GM23338 (cell line): ENCODE data around the gene APOH. TPM values are rescaled to one million over a fixed set of nuclear protein-coding genes. Genes with fewer than 3 reads are reported as not detected.

Source experiments
- ATAC-seq: fragments of 200-7000 bp; cut with Tn5 transposase; 3 replicates; pipeline ENCODE4 v1.9.1; 2020
- DNase-seq: peaks from one replicate; pipeline ENCODE4 v3.0.0-alpha.2; 2015; ENCODE audit warnings: low spot score
- H2AFZ ChIP-seq: fragments of 200-600 bp; sonication (generic); 2 replicates; pipeline ENCODE4 v1.8.0; 2016; ENCODE audit warnings: antibody characterized with exemption, mild to moderate bottlenecking, moderate library complexity
- H3F3A ChIP-seq: fragments of 200-600 bp; sonication (generic); replicated peaks from 2 replicates; pipeline ENCODE4 v1.8.0; 2017; ENCODE audit warnings: antibody characterized with exemption, mixed run types, low read depth
- H3K27ac ChIP-seq: fragments of 200-600 bp; sonication (generic); 2 replicates; pipeline ENCODE4 v1.6.1; 2016; ENCODE audit warnings: low read depth
- H3K27me3 ChIP-seq: fragments of 200-600 bp; sonication (generic); 2 replicates; pipeline ENCODE4 v1.8.0; 2016; ENCODE audit warnings: mild to moderate bottlenecking, mixed run types, moderate library complexity; ENCODE audit not compliant: insufficient read depth
- H3K36me3 ChIP-seq: fragments of 200-600 bp; sonication (generic); 2 replicates; pipeline ENCODE4 v1.8.0; 2016; ENCODE audit warnings: mild to moderate bottlenecking; ENCODE audit not compliant: insufficient read depth
- H3K4me1 ChIP-seq: fragments of 200-600 bp; sonication (generic); 2 replicates; pipeline ENCODE4 v1.8.0; 2016; ENCODE audit warnings: mild to moderate bottlenecking, moderate library complexity; ENCODE audit not compliant: insufficient read depth
- H3K4me2 ChIP-seq: fragments of 200-600 bp; sonication (generic); 2 replicates; pipeline ENCODE4 v1.7.1; 2017; ENCODE audit warnings: mixed run types
- H3K4me3 ChIP-seq: fragments of 200-600 bp; sonication (generic); 2 replicates; pipeline ENCODE4 v1.6.1; 2016; ENCODE audit warnings: mixed run types
- H3K79me2 ChIP-seq: fragments of 200-600 bp; sonication (generic); replicated peaks from 2 replicates; pipeline ENCODE4 v1.8.0; 2017; ENCODE audit warnings: mild to moderate bottlenecking; ENCODE audit not compliant: insufficient read depth
- H3K9me2 ChIP-seq: fragments of 200-600 bp; sonication (generic); 2 replicates; pipeline ENCODE4 v1.8.0; 2017; ENCODE audit not compliant: insufficient read depth
- H4K20me1 ChIP-seq: fragments of 200-600 bp; sonication (generic); replicated peaks from 2 replicates; pipeline ENCODE4 v1.8.0; 2017; ENCODE audit warnings: mild to moderate bottlenecking; ENCODE audit not compliant: insufficient read depth
- H3K27ac Mint-ChIP-seq: 2 replicates; pipeline ENCODE4 v1.8.0; 2020; ENCODE audit warnings: inconsistent platforms, mild to moderate bottlenecking, moderate library complexity, mixed read lengths
- H3K27me3 Mint-ChIP-seq: 3 replicates; pipeline ENCODE4 v1.8.0; 2022; ENCODE audit warnings: low read depth, mild to moderate bottlenecking, moderate library complexity, mixed read lengths, inconsistent platforms; ENCODE audit not compliant: insufficient read depth, poor library complexity
- H3K36me3 Mint-ChIP-seq: 3 replicates; pipeline ENCODE4 v1.8.0; 2021; ENCODE audit warnings: low read depth, mild to moderate bottlenecking, inconsistent platforms, moderate library complexity, mixed read lengths
- H3K4me1 Mint-ChIP-seq: 3 replicates; pipeline ENCODE4 v1.8.0; 2020; ENCODE audit warnings: mild to moderate bottlenecking, inconsistent platforms, mixed read lengths
- H3K4me3 Mint-ChIP-seq: 3 replicates; pipeline ENCODE4 v1.8.0; 2021; ENCODE audit warnings: moderate library complexity, mild to moderate bottlenecking, inconsistent platforms, mixed read lengths
- H3K9me3 Mint-ChIP-seq: 3 replicates; pipeline ENCODE4 v1.8.0; 2020; ENCODE audit warnings: moderate library complexity, mild to moderate bottlenecking, inconsistent platforms, mixed read lengths
- CREB1 ChIP-seq: fragments of 250-450 bp; sonication (Bioruptor Pico); IDR thresholded peaks from 2 replicates; pipeline ENCODE4 v1.5.0; 2020; ENCODE audit warnings: low read depth, mild to moderate bottlenecking, moderate library complexity
- CTCF ChIP-seq, 2 experiments: fragments of 200-600 bp in 1 of 2; sonication (generic) in 1 of 2; conservative IDR thresholded peaks; 2 replicates each; pipeline versions ENCODE4 v1.5.1 to v1.6.1; 2016 to 2017; ENCODE audit warnings: antibody characterized with exemption in 2 of 2, low read depth in 2 of 2, mild to moderate bottlenecking in 2 of 2, moderate library complexity in 1 of 2
- ETS1 ChIP-seq: IDR thresholded peaks from 2 replicates; pipeline ENCODE4 v1.6.1; 2016; ENCODE audit warnings: antibody characterized with exemption
- EZH2 ChIP-seq: fragments of 200-600 bp; sonication (generic); IDR thresholded peaks from one replicate; pipeline ENCODE4 v1.8.0; 2017; ENCODE audit warnings: antibody characterized with exemption, mild to moderate bottlenecking, low read depth; ENCODE audit not compliant: unreplicated experiment
- EZH2phosphoT487 ChIP-seq: fragments of 200-600 bp; sonication (generic); IDR thresholded peaks from one replicate; pipeline ENCODE4 v1.8.1; 2018; ENCODE audit warnings: antibody characterized with exemption; ENCODE audit not compliant: unreplicated experiment
- JUNB ChIP-seq: IDR thresholded peaks from one replicate; pipeline ENCODE4 v1.6.1; 2016; ENCODE audit warnings: antibody characterized with exemption; ENCODE audit not compliant: unreplicated experiment
- NANOG ChIP-seq: IDR thresholded peaks from 2 replicates; pipeline ENCODE4 v1.6.1; 2016; ENCODE audit warnings: antibody characterized with exemption, borderline replicate concordance
- POLR2AphosphoS5 ChIP-seq: IDR thresholded peaks from 2 replicates; pipeline ENCODE4 v1.6.1; 2016; ENCODE audit warnings: antibody characterized with exemption, low read depth
- STAT1 ChIP-seq: IDR thresholded peaks from one replicate; pipeline ENCODE4 v1.6.1; 2016; ENCODE audit warnings: antibody characterized with exemption; ENCODE audit not compliant: unreplicated experiment
- ZNF114 ChIP-seq: fragments of 250-450 bp; sonication (Bioruptor Pico); IDR thresholded peaks from 2 replicates; pipeline ENCODE4 v1.5.0; 2020; ENCODE audit warnings: mild to moderate bottlenecking, moderate library complexity
- ZNF331 ChIP-seq: fragments of 250-450 bp; sonication (Bioruptor Pico); IDR thresholded peaks from 2 replicates; pipeline ENCODE4 v1.5.0; 2020; ENCODE audit warnings: low read depth, mild to moderate bottlenecking, moderate library complexity
- polyA plus RNA-seq: library from polyadenylated mRNA; unstranded; fragments of >200 nt; fragmentation: Nextera tagmentation; extraction: Ambion mirVana; gene quantifications from 2 replicates; pipeline ENCODE4 v1.2.1, GENCODE V29; 2016
- total RNA-seq: library from RNA; depleted of rRNA; stranded (reverse); fragments of >200 nt; shearing (Covaris generic); gene quantifications from 2 replicates; pipeline ENCODE4 v1.2.3, GENCODE V29; 2014
- TF ChIP-seq, protein P1 (sequence below): fragments of 250-450 bp; sonication (Bioruptor Pico); IDR thresholded peaks from 2 replicates; pipeline ENCODE4 v1.5.0; 2020; ENCODE audit warnings: mild to moderate bottlenecking, moderate library complexity
- TF ChIP-seq, protein P2 (sequence below): IDR thresholded peaks from one replicate; pipeline ENCODE4 v1.6.1; 2018; ENCODE audit warnings: antibody characterized with exemption; ENCODE audit not compliant: unreplicated experiment

Gene APOH
- total and polyA plus RNA-seq, 2 experiments from 2014 or later = not detected

- Mint-ChIP-seq H3K4me3 (no peak overlapping the region), H3K9me3 (no peaks in the 10 kb centered on the region), H3K36me3 (no peaks in the 10 kb centered on the region), H3K4me1 (peaks cover 7% of the 10 kb centered on the region), H3K27ac (no peak overlapping the region), H3K27me3 (peaks cover 10% of the 10 kb centered on the region)
- Histone ChIP-seq H3K27me3 (no peaks in the 10 kb centered on the region; the same call in 1 of the 2 replicates), H3K4me2 (no peak overlapping the region), H3K4me3 (no peak overlapping the region), H3F3A (no peaks in the 10 kb centered on the region), H4K20me1 (no peaks in the 10 kb centered on the region), H3K79me2 (no peaks in the 10 kb centered on the region), H2AFZ (no peak overlapping the region), H3K9me2 (no peaks in the 10 kb centered on the region), H3K36me3 (no peaks in the 10 kb centered on the region), H3K27ac (no peak overlapping the region), H3K4me1 (peaks cover 11% of the 10 kb centered on the region; the same call in 1 of the 2 replicates)
- ATAC-seq = no peak
- DNase-seq = no peak
- TF ChIP-seq, protein P1, sequence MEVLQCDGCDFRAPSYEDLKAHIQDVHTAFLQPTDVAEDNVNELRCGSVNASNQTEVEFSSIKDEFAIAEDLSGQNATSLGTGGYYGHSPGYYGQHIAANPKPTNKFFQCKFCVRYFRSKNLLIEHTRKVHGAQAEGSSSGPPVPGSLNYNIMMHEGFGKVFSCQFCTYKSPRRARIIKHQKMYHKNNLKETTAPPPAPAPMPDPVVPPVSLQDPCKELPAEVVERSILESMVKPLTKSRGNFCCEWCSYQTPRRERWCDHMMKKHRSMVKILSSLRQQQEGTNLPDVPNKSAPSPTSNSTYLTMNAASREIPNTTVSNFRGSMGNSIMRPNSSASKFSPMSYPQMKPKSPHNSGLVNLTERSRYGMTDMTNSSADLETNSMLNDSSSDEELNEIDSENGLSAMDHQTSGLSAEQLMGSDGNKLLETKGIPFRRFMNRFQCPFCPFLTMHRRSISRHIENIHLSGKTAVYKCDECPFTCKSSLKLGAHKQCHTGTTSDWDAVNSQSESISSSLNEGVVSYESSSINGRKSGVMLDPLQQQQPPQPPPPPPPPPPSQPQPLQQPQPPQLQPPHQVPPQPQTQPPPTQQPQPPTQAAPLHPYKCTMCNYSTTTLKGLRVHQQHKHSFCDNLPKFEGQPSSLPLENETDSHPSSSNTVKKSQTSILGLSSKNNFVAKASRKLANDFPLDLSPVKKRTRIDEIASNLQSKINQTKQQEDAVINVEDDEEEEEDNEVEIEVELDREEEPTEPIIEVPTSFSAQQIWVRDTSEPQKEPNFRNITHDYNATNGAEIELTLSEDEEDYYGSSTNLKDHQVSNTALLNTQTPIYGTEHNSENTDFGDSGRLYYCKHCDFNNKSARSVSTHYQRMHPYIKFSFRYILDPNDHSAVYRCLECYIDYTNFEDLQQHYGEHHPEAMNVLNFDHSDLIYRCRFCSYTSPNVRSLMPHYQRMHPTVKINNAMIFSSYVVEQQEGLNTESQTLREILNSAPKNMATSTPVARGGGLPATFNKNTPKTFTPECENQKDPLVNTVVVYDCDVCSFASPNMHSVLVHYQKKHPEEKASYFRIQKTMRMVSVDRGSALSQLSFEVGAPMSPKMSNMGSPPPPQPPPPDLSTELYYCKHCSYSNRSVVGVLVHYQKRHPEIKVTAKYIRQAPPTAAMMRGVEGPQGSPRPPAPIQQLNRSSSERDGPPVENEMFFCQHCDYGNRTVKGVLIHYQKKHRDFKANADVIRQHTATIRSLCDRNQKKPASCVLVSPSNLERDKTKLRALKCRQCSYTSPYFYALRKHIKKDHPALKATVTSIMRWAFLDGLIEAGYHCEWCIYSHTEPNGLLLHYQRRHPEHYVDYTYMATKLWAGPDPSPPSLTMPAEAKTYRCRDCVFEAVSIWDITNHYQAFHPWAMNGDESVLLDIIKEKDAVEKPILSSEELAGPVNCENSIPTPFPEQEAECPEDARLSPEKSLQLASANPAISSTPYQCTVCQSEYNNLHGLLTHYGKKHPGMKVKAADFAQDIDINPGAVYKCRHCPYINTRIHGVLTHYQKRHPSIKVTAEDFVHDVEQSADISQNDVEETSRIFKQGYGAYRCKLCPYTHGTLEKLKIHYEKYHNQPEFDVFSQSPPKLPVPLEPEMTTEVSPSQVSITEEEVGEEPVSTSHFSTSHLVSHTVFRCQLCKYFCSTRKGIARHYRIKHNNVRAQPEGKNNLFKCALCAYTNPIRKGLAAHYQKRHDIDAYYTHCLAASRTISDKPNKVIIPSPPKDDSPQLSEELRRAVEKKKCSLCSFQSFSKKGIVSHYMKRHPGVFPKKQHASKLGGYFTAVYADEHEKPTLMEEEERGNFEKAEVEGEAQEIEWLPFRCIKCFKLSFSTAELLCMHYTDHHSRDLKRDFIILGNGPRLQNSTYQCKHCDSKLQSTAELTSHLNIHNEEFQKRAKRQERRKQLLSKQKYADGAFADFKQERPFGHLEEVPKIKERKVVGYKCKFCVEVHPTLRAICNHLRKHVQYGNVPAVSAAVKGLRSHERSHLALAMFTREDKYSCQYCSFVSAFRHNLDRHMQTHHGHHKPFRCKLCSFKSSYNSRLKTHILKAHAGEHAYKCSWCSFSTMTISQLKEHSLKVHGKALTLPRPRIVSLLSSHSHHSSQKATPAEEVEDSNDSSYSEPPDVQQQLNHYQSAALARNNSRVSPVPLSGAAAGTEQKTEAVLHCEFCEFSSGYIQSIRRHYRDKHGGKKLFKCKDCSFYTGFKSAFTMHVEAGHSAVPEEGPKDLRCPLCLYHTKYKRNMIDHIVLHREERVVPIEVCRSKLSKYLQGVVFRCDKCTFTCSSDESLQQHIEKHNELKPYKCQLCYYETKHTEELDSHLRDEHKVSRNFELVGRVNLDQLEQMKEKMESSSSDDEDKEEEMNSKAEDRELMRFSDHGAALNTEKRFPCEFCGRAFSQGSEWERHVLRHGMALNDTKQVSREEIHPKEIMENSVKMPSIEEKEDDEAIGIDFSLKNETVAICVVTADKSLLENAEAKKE (CRISPR knock-in tag) = no peak
- TF ChIP-seq ETS1 (no peak), CREB1 (no peak), STAT1 (no peak), EZH2phosphoT487 (no peak), ZNF114 (no peak), NANOG (no peak), ZNF331 (CRISPR knock-in tag) (no peak), EZH2 (no peak), JUNB (no peak), CTCF (conservative IDR thresholded peaks at IDR 0.05; ENCODE audit: low read depth in 2 of 2) (no peak), POLR2AphosphoS5 (no peak)
- TF ChIP-seq, protein P2, sequence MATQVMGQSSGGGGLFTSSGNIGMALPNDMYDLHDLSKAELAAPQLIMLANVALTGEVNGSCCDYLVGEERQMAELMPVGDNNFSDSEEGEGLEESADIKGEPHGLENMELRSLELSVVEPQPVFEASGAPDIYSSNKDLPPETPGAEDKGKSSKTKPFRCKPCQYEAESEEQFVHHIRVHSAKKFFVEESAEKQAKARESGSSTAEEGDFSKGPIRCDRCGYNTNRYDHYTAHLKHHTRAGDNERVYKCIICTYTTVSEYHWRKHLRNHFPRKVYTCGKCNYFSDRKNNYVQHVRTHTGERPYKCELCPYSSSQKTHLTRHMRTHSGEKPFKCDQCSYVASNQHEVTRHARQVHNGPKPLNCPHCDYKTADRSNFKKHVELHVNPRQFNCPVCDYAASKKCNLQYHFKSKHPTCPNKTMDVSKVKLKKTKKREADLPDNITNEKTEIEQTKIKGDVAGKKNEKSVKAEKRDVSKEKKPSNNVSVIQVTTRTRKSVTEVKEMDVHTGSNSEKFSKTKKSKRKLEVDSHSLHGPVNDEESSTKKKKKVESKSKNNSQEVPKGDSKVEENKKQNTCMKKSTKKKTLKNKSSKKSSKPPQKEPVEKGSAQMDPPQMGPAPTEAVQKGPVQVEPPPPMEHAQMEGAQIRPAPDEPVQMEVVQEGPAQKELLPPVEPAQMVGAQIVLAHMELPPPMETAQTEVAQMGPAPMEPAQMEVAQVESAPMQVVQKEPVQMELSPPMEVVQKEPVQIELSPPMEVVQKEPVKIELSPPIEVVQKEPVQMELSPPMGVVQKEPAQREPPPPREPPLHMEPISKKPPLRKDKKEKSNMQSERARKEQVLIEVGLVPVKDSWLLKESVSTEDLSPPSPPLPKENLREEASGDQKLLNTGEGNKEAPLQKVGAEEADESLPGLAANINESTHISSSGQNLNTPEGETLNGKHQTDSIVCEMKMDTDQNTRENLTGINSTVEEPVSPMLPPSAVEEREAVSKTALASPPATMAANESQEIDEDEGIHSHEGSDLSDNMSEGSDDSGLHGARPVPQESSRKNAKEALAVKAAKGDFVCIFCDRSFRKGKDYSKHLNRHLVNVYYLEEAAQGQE = no peak
Observed at GRCh38 chr17:66187718-66188117, 41.5 kb downstream of the APOH start.
